IMR-90 (cell line): ENCODE data around the gene EXOC4. TPM values are rescaled to one million over a fixed set of nuclear protein-coding genes. Genes with fewer than 3 reads are reported as not detected.

Experiments used
- ATAC-seq: fragments of 200-7000 bp; cut with Tn5 transposase; 2 replicates; pipeline ENCODE4 v1.9.1; 2020; ENCODE audit warnings: low read depth, mild to moderate bottlenecking, moderate library complexity
- BruUV-seq: library from RNA; stranded (reverse); fragments of 400-500 nt; replicated peaks from 2 replicates; lab custom pipeline; 2021; lab: Mats Ljungman, UMichigan
- CTCF ChIA-PET: fragments of 300-600 bp; formaldehyde crosslinking; extraction: SDS; loops from one replicate; lab custom pipeline; 2021; ENCODE audit warnings: antibody characterized with exemption; lab: Yijun Ruan, JAX
- POLR2A ChIA-PET: fragments of 300-600 bp; sonication (Branson Sonifier 250); formaldehyde crosslinking; loops from one replicate; lab custom pipeline; 2022; ENCODE audit warnings: antibody characterized with exemption; ENCODE audit not compliant: unreplicated experiment; lab: Charles Lee
- DNase-seq: peaks from one replicate; pipeline ENCODE4 v3.0.0; 2013
- H2AFZ ChIP-seq: replicated peaks from 2 replicates; pipeline ENCODE3; 2013; ENCODE audit warnings: low read length, mild to moderate bottlenecking; ENCODE audit not compliant: poor library complexity
- H2AK5ac ChIP-seq: 2 replicates; pipeline ENCODE4 v1.6.1; 2013; ENCODE audit warnings: low read depth, low read length, inconsistent platforms
- H2AK9ac ChIP-seq: replicated peaks from 2 replicates; pipeline ENCODE3; 2013; ENCODE audit warnings: mild to moderate bottlenecking, low read depth, low read length, moderate library complexity; ENCODE audit not compliant: poor library complexity
- H2BK120ac ChIP-seq: 2 replicates; pipeline ENCODE4 v1.6.1; 2013; ENCODE audit warnings: low read depth, low read length, inconsistent platforms
- H2BK15ac ChIP-seq: 3 replicates; pipeline ENCODE4 v1.6.1; 2013; ENCODE audit warnings: low read depth, low read length, inconsistent platforms
- H2BK20ac ChIP-seq: 2 replicates; pipeline ENCODE4 v1.6.1; 2013; ENCODE audit warnings: low read depth, mild to moderate bottlenecking, inconsistent platforms, low read length, moderate library complexity
- H2BK5ac ChIP-seq: 2 replicates; pipeline ENCODE4 v1.6.1; 2013; ENCODE audit warnings: mild to moderate bottlenecking, low read depth, low read length, inconsistent platforms; ENCODE audit not compliant: poor library complexity, severe bottlenecking
- H3K14ac ChIP-seq: replicated peaks from 2 replicates; pipeline ENCODE4 v1.6.1; 2013; ENCODE audit warnings: low read depth, low read length, inconsistent platforms
- H3K18ac ChIP-seq: 2 replicates; pipeline ENCODE4 v1.6.1; 2013; ENCODE audit warnings: low read depth, low read length, control low read depth
- H3K23ac ChIP-seq: 2 replicates; pipeline ENCODE4 v1.6.1; 2013; ENCODE audit warnings: low read depth, low read length, inconsistent platforms
- H3K27ac ChIP-seq: 2 replicates; pipeline ENCODE4 v1.5.1; 2013; ENCODE audit warnings: mild to moderate bottlenecking, control low read depth, low read length; ENCODE audit not compliant: insufficient read depth
- H3K27me3 ChIP-seq: 2 replicates; pipeline ENCODE4 v1.6.1; 2013; ENCODE audit warnings: low read length; ENCODE audit not compliant: control insufficient read depth, insufficient read depth
- H3K36me3 ChIP-seq: 2 replicates; pipeline ENCODE4 v1.6.1; 2013; ENCODE audit warnings: low read length, mixed read lengths; ENCODE audit not compliant: control insufficient read depth, insufficient read depth
- H3K4ac ChIP-seq: 2 replicates; pipeline ENCODE4 v1.6.1; 2013; ENCODE audit warnings: low read depth, low read length, inconsistent platforms
- H3K4me1 ChIP-seq: 2 replicates; pipeline ENCODE4 v1.6.1; 2013; ENCODE audit warnings: low read length, mixed read lengths; ENCODE audit not compliant: control insufficient read depth, insufficient read depth
- H3K4me2 ChIP-seq: 2 replicates; pipeline ENCODE4 v1.6.1; 2013; ENCODE audit warnings: low read depth, mild to moderate bottlenecking, control low read depth, low read length, moderate library complexity
- H3K4me3 ChIP-seq: 2 replicates; pipeline ENCODE4 v1.5.1; 2013; ENCODE audit warnings: low read depth, mild to moderate bottlenecking, control low read depth, low read length, moderate library complexity; ENCODE audit not compliant: insufficient read depth
- H3K56ac ChIP-seq: 2 replicates; pipeline ENCODE4 v1.6.1; 2013; ENCODE audit warnings: low read length, inconsistent platforms; ENCODE audit not compliant: insufficient read depth; ENCODE audit errors: extremely low read depth
- H3K79me1 ChIP-seq, 2 experiments: 2 replicates each; pipeline ENCODE4 v1.6.1; 2013; ENCODE audit warnings: low read length in 2 of 2, inconsistent platforms in 1 of 2, low read depth in 1 of 2
- H3K9ac ChIP-seq: 2 replicates; pipeline ENCODE4 v1.6.1; 2013; ENCODE audit warnings: low read depth, low read length, control low read depth
- H3K9me1 ChIP-seq: 2 replicates; pipeline ENCODE4 v1.6.1; 2013; ENCODE audit warnings: low read length, inconsistent platforms; ENCODE audit not compliant: insufficient read depth
- H3K9me3 ChIP-seq: 2 replicates; pipeline ENCODE4 v1.6.1; 2013; ENCODE audit warnings: low read length; ENCODE audit not compliant: control insufficient read depth, insufficient read depth
- H4K20me1 ChIP-seq: 2 replicates; pipeline ENCODE4 v1.6.1; 2013; ENCODE audit warnings: low read length, inconsistent platforms; ENCODE audit not compliant: insufficient read depth
- H4K5ac ChIP-seq: 2 replicates; pipeline ENCODE4 v1.6.1; 2013; ENCODE audit warnings: mild to moderate bottlenecking, low read depth, low read length, control low read depth
- H4K8ac ChIP-seq, 2 experiments: 2 replicates each; pipeline ENCODE4 v1.6.1; 2013; ENCODE audit warnings: low read depth in 2 of 2, low read length in 2 of 2, control low read depth in 1 of 2, inconsistent platforms in 1 of 2
- H4K91ac ChIP-seq: 2 replicates; pipeline ENCODE4 v1.6.1; 2013; ENCODE audit warnings: low read depth, low read length, inconsistent platforms; ENCODE audit not compliant: insufficient read depth
- BHLHE40 ChIP-seq: fragments of 150-350 bp; IDR thresholded peaks from 2 replicates; pipeline ENCODE4 v1.6.1; 2016; ENCODE audit warnings: mild to moderate bottlenecking, low read depth, low read length
- CEBPB ChIP-seq: IDR thresholded peaks from 2 replicates; pipeline ENCODE4 v1.6.1; 2012; ENCODE audit warnings: low read depth, low read length, improper control_type of control experiment
- CHD1 ChIP-seq: IDR thresholded peaks from 2 replicates; pipeline ENCODE4 v1.6.1; 2012; ENCODE audit warnings: low read depth, low read length, improper control_type of control experiment
- FOS ChIP-seq: fragments of 150-350 bp; IDR thresholded peaks from 2 replicates; pipeline ENCODE4 v1.6.1; 2016; ENCODE audit warnings: low read depth, low read length
- MAFK ChIP-seq: IDR thresholded peaks from 2 replicates; pipeline ENCODE4 v1.6.1; 2012; ENCODE audit warnings: low read depth, low read length, improper control_type of control experiment
- MAZ ChIP-seq: IDR thresholded peaks from 2 replicates; pipeline ENCODE4 v1.6.1; 2012; ENCODE audit warnings: low read depth, mild to moderate bottlenecking, low read length, improper control_type of control experiment, moderate library complexity, borderline replicate concordance
- MXI1 ChIP-seq: IDR thresholded peaks from 2 replicates; pipeline ENCODE4 v1.6.1; 2012; ENCODE audit warnings: low read depth, mild to moderate bottlenecking, low read length, moderate library complexity, borderline replicate concordance
- NFE2L2 ChIP-seq: fragments of 150-350 bp; IDR thresholded peaks from 2 replicates; pipeline ENCODE4 v1.6.1; 2016; ENCODE audit warnings: low read depth, mild to moderate bottlenecking, low read length
- POLR2A ChIP-seq: IDR thresholded peaks from 2 replicates; pipeline ENCODE4 v1.6.1; 2012; ENCODE audit warnings: mild to moderate bottlenecking, low read depth, low read length
- RAD21 ChIP-seq: IDR thresholded peaks from 2 replicates; pipeline ENCODE4 v1.6.1; 2012; ENCODE audit warnings: low read length, improper control_type of control experiment
- RCOR1 ChIP-seq: IDR thresholded peaks from 2 replicates; pipeline ENCODE4 v1.6.1; 2012; ENCODE audit warnings: mild to moderate bottlenecking, low read length, improper control_type of control experiment; ENCODE audit not compliant: insufficient replicate concordance
- RFX5 ChIP-seq: IDR thresholded peaks from 2 replicates; pipeline ENCODE4 v1.8.0; 2012; ENCODE audit warnings: low read depth, mild to moderate bottlenecking, low read length, moderate library complexity
- SMC3 ChIP-seq: fragments of 150-350 bp; IDR thresholded peaks from 2 replicates; pipeline ENCODE4 v1.6.1; 2016; ENCODE audit warnings: low read depth, mild to moderate bottlenecking, antibody characterized with exemption, low read length, moderate library complexity
- WGBS, 2 experiments: methylation state at CpG; one replicate each; pipeline versions ENCODE4 v1.1.5 to v1.1.7; 2013; ENCODE audit warnings: missing lambda C conversion rate in 2 of 2; ENCODE audit not compliant: insufficient read length in 1 of 2; ENCODE audit errors: extremely low coverage in 2 of 2; 5-methylcytosine and 5-hydroxymethylcytosine counted together
- dilution Hi-C: fragments of 300-500 bp; cut with HindIII; formaldehyde crosslinking; loops from one replicate; pipeline ENCODE4 v1.14.3; 2018; ENCODE audit warnings: low sequenced_read_pairs; ENCODE audit not compliant: unreplicated experiment
- in situ Hi-C: fragments of 300-500 bp; cut with MboI; formaldehyde crosslinking; loops from 3 replicates; pipeline ENCODE4 v1.14.3; 2019; ENCODE audit warnings: low sequenced_read_pairs, inconsistent platforms, mixed read lengths
- intact Hi-C: fragments of 100-400 bp; cut with micrococcal nuclease; formaldehyde crosslinking; loops from 2 replicates; pipeline ENCODE4 v1.10.0; 2022
- polyA plus RNA-seq, 3 experiments: library from polyadenylated mRNA; depleted of rRNA; stranded (reverse); fragments of >200 nt; gene quantifications; 2 replicates each; pipeline ENCODE4 v1.2.3, GENCODE V29; 2012; ENCODE audit warnings: low replicate concordance in 1 of 3
- total RNA-seq: library from RNA; depleted of rRNA; stranded (reverse); fragments of >200 nt; gene quantifications from 2 replicates; pipeline ENCODE4 v1.2.3, GENCODE V29; 2012
- TF ChIP-seq, protein P1 (sequence below): fragments of 150-350 bp; IDR thresholded peaks from 2 replicates; pipeline ENCODE4 v1.6.1; 2017; ENCODE audit warnings: mild to moderate bottlenecking, antibody characterized with exemption, low read length, low read depth
- TF ChIP-seq, protein P2 (sequence below): conservative IDR thresholded peaks from 2 replicates; pipeline ENCODE4 v1.5.1; 2012; ENCODE audit warnings: mild to moderate bottlenecking, low read depth, low read length, improper control_type of control experiment
- TF ChIP-seq, protein P3 (sequence below): fragments of 150-350 bp; IDR thresholded peaks from 2 replicates; pipeline ENCODE4 v1.6.1; 2016; ENCODE audit warnings: low read depth, mild to moderate bottlenecking, low read length, moderate library complexity, borderline replicate concordance

EXOC4 gene
- total and polyA plus RNA-seq, 2 of the 4 experiments (the other 2 are of a cell fraction): 25.4 to 94.6 TPM

DNA sequence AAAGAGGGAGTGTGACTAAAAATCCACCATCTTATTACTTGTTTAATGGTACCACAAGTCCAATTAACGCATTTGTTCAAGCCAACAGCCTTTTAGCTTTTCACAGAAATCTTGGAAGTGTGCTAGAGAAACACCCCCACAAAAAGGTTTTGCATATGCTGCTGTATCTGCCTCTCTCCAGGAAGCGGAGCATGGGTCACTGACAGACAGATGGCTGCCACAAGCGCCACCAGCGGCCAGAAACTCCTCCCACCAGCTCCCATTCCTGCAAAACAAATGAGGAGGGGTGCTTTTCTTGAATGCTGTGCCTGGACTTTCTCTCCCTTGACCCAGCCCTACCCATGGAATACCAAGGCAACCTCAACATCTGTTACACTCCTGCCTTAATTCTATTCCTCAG, 698.0 kb downstream of the EXOC4 start:
- no peak overlapping the region for H3K9ac ChIP-seq
- no peak overlapping the region for H4K5ac ChIP-seq
- H3K14ac ChIP-seq: no peak overlapping the region
- H3K56ac ChIP-seq: no peak overlapping the region
- CTCF ChIA-PET: no interaction called here
- WGBS, 2 experiments: no CpG with 5 or more reads among the region's 4 CpGs
- dilution Hi-C loops (no loop called here), intact Hi-C loops (no loop called here), in situ Hi-C loops (no loop called here)
- no peak overlapping the region for H4K8ac ChIP-seq
- H3K23ac ChIP-seq: no peak overlapping the region
- H2AK5ac ChIP-seq: no peak overlapping the region
- H2AK9ac ChIP-seq: no peak overlapping the region
- no peak overlapping the region for H2BK5ac ChIP-seq
- no peaks in the 10 kb centered on the region for H3K36me3 ChIP-seq
- H2BK20ac ChIP-seq: no peak overlapping the region
- H3K79me1 ChIP-seq: no peaks in the 10 kb centered on the region
- no TSS peak for BruUV-seq
- H3K4me3 ChIP-seq: no peak overlapping the region
- H3K18ac ChIP-seq: no peak overlapping the region
- H4K91ac ChIP-seq: no peak overlapping the region
- H3K9me3 ChIP-seq: no peaks in the 10 kb centered on the region
- no peaks in the 10 kb centered on the region for H3K4me1 ChIP-seq
- H3K27ac ChIP-seq: no peak overlapping the region
- no peaks in the 10 kb centered on the region for H4K20me1 ChIP-seq
- TF ChIP-seq RFX5: no peak
- TF ChIP-seq, protein P1, sequence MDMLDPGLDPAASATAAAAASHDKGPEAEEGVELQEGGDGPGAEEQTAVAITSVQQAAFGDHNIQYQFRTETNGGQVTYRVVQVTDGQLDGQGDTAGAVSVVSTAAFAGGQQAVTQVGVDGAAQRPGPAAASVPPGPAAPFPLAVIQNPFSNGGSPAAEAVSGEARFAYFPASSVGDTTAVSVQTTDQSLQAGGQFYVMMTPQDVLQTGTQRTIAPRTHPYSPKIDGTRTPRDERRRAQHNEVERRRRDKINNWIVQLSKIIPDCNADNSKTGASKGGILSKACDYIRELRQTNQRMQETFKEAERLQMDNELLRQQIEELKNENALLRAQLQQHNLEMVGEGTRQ: no peak
- TF ChIP-seq CEBPB: no peak
- TF ChIP-seq MXI1: no peak
- TF ChIP-seq RCOR1: no peak
- TF ChIP-seq, protein P2, sequence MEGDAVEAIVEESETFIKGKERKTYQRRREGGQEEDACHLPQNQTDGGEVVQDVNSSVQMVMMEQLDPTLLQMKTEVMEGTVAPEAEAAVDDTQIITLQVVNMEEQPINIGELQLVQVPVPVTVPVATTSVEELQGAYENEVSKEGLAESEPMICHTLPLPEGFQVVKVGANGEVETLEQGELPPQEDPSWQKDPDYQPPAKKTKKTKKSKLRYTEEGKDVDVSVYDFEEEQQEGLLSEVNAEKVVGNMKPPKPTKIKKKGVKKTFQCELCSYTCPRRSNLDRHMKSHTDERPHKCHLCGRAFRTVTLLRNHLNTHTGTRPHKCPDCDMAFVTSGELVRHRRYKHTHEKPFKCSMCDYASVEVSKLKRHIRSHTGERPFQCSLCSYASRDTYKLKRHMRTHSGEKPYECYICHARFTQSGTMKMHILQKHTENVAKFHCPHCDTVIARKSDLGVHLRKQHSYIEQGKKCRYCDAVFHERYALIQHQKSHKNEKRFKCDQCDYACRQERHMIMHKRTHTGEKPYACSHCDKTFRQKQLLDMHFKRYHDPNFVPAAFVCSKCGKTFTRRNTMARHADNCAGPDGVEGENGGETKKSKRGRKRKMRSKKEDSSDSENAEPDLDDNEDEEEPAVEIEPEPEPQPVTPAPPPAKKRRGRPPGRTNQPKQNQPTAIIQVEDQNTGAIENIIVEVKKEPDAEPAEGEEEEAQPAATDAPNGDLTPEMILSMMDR: no peak
- TF ChIP-seq RAD21: no peak
- TF ChIP-seq FOS: no peak
- TF ChIP-seq NFE2L2: no peak
- no peak for TF ChIP-seq POLR2A
- TF ChIP-seq, protein P3, sequence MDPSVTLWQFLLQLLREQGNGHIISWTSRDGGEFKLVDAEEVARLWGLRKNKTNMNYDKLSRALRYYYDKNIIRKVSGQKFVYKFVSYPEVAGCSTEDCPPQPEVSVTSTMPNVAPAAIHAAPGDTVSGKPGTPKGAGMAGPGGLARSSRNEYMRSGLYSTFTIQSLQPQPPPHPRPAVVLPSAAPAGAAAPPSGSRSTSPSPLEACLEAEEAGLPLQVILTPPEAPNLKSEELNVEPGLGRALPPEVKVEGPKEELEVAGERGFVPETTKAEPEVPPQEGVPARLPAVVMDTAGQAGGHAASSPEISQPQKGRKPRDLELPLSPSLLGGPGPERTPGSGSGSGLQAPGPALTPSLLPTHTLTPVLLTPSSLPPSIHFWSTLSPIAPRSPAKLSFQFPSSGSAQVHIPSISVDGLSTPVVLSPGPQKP: no peak
- no peak for TF ChIP-seq CHD1
- no peak for TF ChIP-seq SMC3
- TF ChIP-seq MAFK: no peak
- no peak for TF ChIP-seq MAZ
- no peak for TF ChIP-seq BHLHE40
- ATAC-seq (no peak), DNase-seq (no peak)
- no peak overlapping the region for H2BK15ac ChIP-seq
- no peak overlapping the region for H2BK120ac ChIP-seq
- no peaks in the 10 kb centered on the region for H3K9me1 ChIP-seq
- H3K27me3 ChIP-seq: no peaks in the 10 kb centered on the region
- H3K4ac ChIP-seq: no peak overlapping the region
- no peak overlapping the region for H3K4me2 ChIP-seq
- POLR2A ChIA-PET: no interaction called here
- no peak overlapping the region for H2AFZ ChIP-seq
